Endothelial cell of umbilical vein (primary cell): ENCODE data around the gene EXO5. TPM values are rescaled to one million over a fixed set of nuclear protein-coding genes. Genes with fewer than 3 reads are reported as not detected.

Experiments used
- BruUV-seq: library from RNA; stranded (reverse); fragments of 400-500 nt; replicated peaks from 2 replicates; lab custom pipeline; 2021; lab: Mats Ljungman, UMichigan
- CTCF ChIA-PET: fragments of 300-600, 350-600 bp; sonication (Branson Sonifier 250); formaldehyde crosslinking; loops from one replicate; lab custom pipeline; 2021; ENCODE audit warnings: antibody characterized with exemption, inconsistent platforms; lab: Charles Lee
- POLR2A ChIA-PET: fragments of 300-600, 350-600 bp; sonication (Branson Sonifier 250); formaldehyde crosslinking; loops from one replicate; lab custom pipeline; 2021; ENCODE audit warnings: antibody characterized with exemption, inconsistent platforms; lab: Charles Lee
- DNase-seq: peaks from one replicate; pipeline ENCODE4 v3.0.0-alpha.2; 2011; ENCODE audit warnings: low read depth, low spot score
- FAIRE-seq: peaks from 2 replicates; lab custom pipeline; 2011; peaks lifted over from hg19 to GRCh38; lab: Jason Lieb, UNC
- H2AFZ ChIP-seq: 2 replicates; pipeline ENCODE4 v1.6.0; 2012; ENCODE audit warnings: low read depth, low read length, control low read depth, inconsistent platforms
- H3K27ac ChIP-seq: 2 replicates; pipeline ENCODE4 v1.5.1; 2011; ENCODE audit warnings: low read depth, mild to moderate bottlenecking, control low read depth, low read length, moderate library complexity; ENCODE audit not compliant: insufficient read depth
- H3K27me3 ChIP-seq, 2 experiments: 2 replicates each; pipeline versions ENCODE4 v1.6.0 to v1.6.1; 2011; ENCODE audit warnings: low read length in 2 of 2, mixed read lengths in 1 of 2; ENCODE audit not compliant: control insufficient read depth in 2 of 2, insufficient read depth in 2 of 2
- H3K36me3 ChIP-seq, 2 experiments: 2 replicates in 1 of 2; 3 replicates in 1 of 2; pipeline ENCODE4 v1.5.1; 2011; ENCODE audit warnings: low read length in 2 of 2, mild to moderate bottlenecking in 1 of 2, moderate library complexity in 1 of 2; ENCODE audit not compliant: control insufficient read depth in 2 of 2, insufficient read depth in 2 of 2; ENCODE audit errors: extremely low read depth in 1 of 2
- H3K4me1 ChIP-seq: 3 replicates; pipeline ENCODE4 v1.5.1; 2011; ENCODE audit warnings: mild to moderate bottlenecking, low read length; ENCODE audit not compliant: control insufficient read depth, insufficient read depth; ENCODE audit errors: extremely low read depth
- H3K4me2 ChIP-seq: 2 replicates; pipeline ENCODE4 v1.6.1; 2011; ENCODE audit warnings: low read length, control low read depth, mixed read lengths; ENCODE audit not compliant: insufficient read depth
- H3K4me3 ChIP-seq, 3 experiments: fragments of 200-600 bp in 1 of 3; sonication (generic), shearing (Covaris generic) in 1 of 3; replicated peaks in 1 of 3; 2 replicates each; pipeline ENCODE4 v1.5.1; 2011 to 2016; ENCODE audit warnings: control low read depth in 3 of 3, low read length in 3 of 3, mild to moderate bottlenecking in 2 of 3, inconsistent platforms in 1 of 3, low read depth in 1 of 3, moderate library complexity in 1 of 3; ENCODE audit not compliant: insufficient read depth in 1 of 3
- H3K79me2 ChIP-seq: 2 replicates; pipeline ENCODE4 v1.6.0; 2012; ENCODE audit warnings: low read length, inconsistent platforms; ENCODE audit not compliant: control insufficient read depth, insufficient read depth
- H3K9ac ChIP-seq: replicated peaks from 2 replicates; pipeline ENCODE3; 2011; ENCODE audit warnings: low read length, control low read depth; ENCODE audit not compliant: insufficient read depth; ENCODE audit errors: extremely low read depth
- H3K9me1 ChIP-seq: replicated peaks from 3 replicates; pipeline ENCODE4 v1.6.0; 2011; ENCODE audit warnings: mild to moderate bottlenecking, low read length; ENCODE audit not compliant: control insufficient read depth, insufficient read depth; ENCODE audit errors: extremely low read depth
- H3K9me3 ChIP-seq: replicated peaks from 2 replicates; pipeline ENCODE4 v1.5.1; 2012; ENCODE audit warnings: low read length, inconsistent platforms; ENCODE audit not compliant: control insufficient read depth, insufficient read depth
- H4K20me1 ChIP-seq: replicated peaks from 2 replicates; pipeline ENCODE3; 2011; ENCODE audit warnings: mild to moderate bottlenecking, low read length; ENCODE audit not compliant: control insufficient read depth, insufficient read depth; ENCODE audit errors: extremely low read depth
- CTCF ChIP-seq, 2 donors: IDR thresholded peaks; 1 replicate in 1 of 2; 2 replicates in 1 of 2; pipeline ENCODE4 v1.5.1; 2011; ENCODE audit warnings: low read length in 2 of 2, mild to moderate bottlenecking in 2 of 2, moderate library complexity in 2 of 2, control low read depth in 1 of 2, inconsistent platforms in 1 of 2, low read depth in 1 of 2; ENCODE audit not compliant: insufficient read depth in 1 of 2; ENCODE audit errors: extremely low read depth in 1 of 2
- EZH2 ChIP-seq: IDR thresholded peaks from 2 replicates; pipeline ENCODE4 v1.6.1; 2012; ENCODE audit warnings: borderline replicate concordance, low read depth, mild to moderate bottlenecking, moderate library complexity, low read length, inconsistent platforms; ENCODE audit not compliant: severe bottlenecking
- FOS ChIP-seq: IDR thresholded peaks from 2 replicates; pipeline ENCODE4 v1.6.1; 2011; ENCODE audit warnings: mild to moderate bottlenecking, low read length, moderate library complexity, borderline replicate concordance; ENCODE audit not compliant: insufficient read depth
- GATA2 ChIP-seq: IDR thresholded peaks from 2 replicates; pipeline ENCODE4 v1.7.0; 2011; ENCODE audit warnings: low read depth, mild to moderate bottlenecking, moderate library complexity, mixed read lengths, low read length; ENCODE audit not compliant: insufficient read length, insufficient read depth
- JUN ChIP-seq: IDR thresholded peaks from 2 replicates; pipeline ENCODE4 v1.6.1; 2011; ENCODE audit warnings: borderline replicate concordance, low read depth; ENCODE audit not compliant: insufficient read length, insufficient read depth
- MAX ChIP-seq: IDR thresholded peaks from 2 replicates; pipeline ENCODE4 v1.6.1; 2011; ENCODE audit not compliant: insufficient read depth, insufficient read length
- MYC ChIP-seq: IDR thresholded peaks from one replicate; pipeline ENCODE4 v1.6.1; 2011; ENCODE audit warnings: mild to moderate bottlenecking, low read depth, low read length
- POLR2A ChIP-seq: IDR thresholded peaks from 2 replicates; pipeline ENCODE4 v1.6.1; 2012; ENCODE audit warnings: low read depth, mild to moderate bottlenecking, control low read depth, low read length
- POLR2AphosphoS5 ChIP-seq: IDR thresholded peaks from 2 replicates; pipeline ENCODE4 v1.6.1; 2012; ENCODE audit warnings: low read depth, mild to moderate bottlenecking, control low read depth, low read length, moderate library complexity; ENCODE audit not compliant: insufficient read depth
- dilution Hi-C: fragments of 300-500 bp; cut with MboI; formaldehyde crosslinking; loops from one replicate; pipeline ENCODE4 v1.15.0; 2019; ENCODE audit warnings: low sequenced_read_pairs; ENCODE audit not compliant: extremely low pct_ligation_motif_present
- intact Hi-C: fragments of 100-400 bp; cut with micrococcal nuclease; formaldehyde crosslinking; loops from one replicate; pipeline ENCODE4 v1.10.0; 2022
- polyA plus RNA-seq, 4 experiments: library from polyadenylated mRNA; depleted of rRNA in 3 of 4; stranded (reverse) in 3 of 4; unstranded in 1 of 4; fragments of >200 nt; gene quantifications; 2 replicates each; pipeline versions ENCODE4 v1.2.1 to v1.2.3, GENCODE V29; 2011 to 2012; ENCODE audit warnings: missing spikeins in 1 of 4
- total RNA-seq: library from RNA; stranded (reverse); gene quantifications from 2 replicates; pipeline ENCODE4 v1.2.3, GENCODE V29; 2021

Gene EXO5
- total and polyA plus RNA-seq, 2 donors (not counting 3 experiments of a cell fraction or from before 2014, with no cell fraction given) = 7.0 to 13.0 TPM

DNA sequence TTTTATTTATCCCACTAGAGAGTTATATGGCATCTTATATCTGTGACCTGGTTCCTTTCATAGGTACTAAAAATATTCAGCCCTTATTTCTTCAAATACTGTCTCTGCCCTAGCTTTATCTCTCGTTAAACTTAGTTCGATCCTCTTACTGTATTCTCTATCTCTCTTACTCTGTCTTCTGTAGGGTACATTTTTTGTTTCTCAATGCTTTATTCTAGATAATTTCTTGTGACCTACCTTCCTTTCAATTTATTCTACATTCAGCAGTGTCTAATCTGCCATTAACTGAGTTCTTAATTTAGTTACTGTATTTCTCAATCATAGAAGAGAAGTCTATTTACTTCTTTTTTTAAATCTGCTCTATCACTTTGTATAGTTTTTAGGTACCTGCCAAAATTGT is 33.3 kb upstream of the EXO5 start:
- Histone ChIP-seq H3K9me1 (no peaks in the 10 kb centered on the region), H3K9ac (no peak overlapping the region), H4K20me1 (no peaks in the 10 kb centered on the region), H3K9me3 (no peaks in the 10 kb centered on the region), H3K4me3 (no peak overlapping the region), H3K79me2 (no peaks in the 10 kb centered on the region), H3K27ac (no peak overlapping the region), H2AFZ (no peak overlapping the region), H3K36me3 (no peaks in the 10 kb centered on the region), H3K27me3 (no peaks in the 10 kb centered on the region), H3K4me2 (no peak overlapping the region), H3K4me1 (peaks cover 12% of the 10 kb centered on the region)
- DNase-seq (no peak), FAIRE-seq (no peak)
- TF ChIP-seq CTCF (IDR thresholded peaks at IDR 0.05; ENCODE audit: extremely low read depth in 1 of 2, insufficient read depth in 1 of 2, low read depth in 1 of 2, low read length in 2 of 2) (no peak), POLR2A (no peak)
- no TSS peak for BruUV-seq
- POLR2A ChIA-PET = no interaction called here
- dilution Hi-C loops = no loop called here
- CTCF ChIA-PET = no interaction called here
- intact Hi-C loops = no loop called here

- no peaks in the 10 kb centered on the region for H3K36me3 ChIP-seq
- H3K4me2 ChIP-seq = peak within 1 kb of the TSS; percentile 95
- peak within 1 kb of the TSS; percentile 99 for H2AFZ ChIP-seq
- H3K9me3 ChIP-seq = no peaks in the 10 kb centered on the region
- H4K20me1 ChIP-seq = no peaks in the 10 kb centered on the region
- TSS peak; percentile 50 for BruUV-seq
- H3K27me3 ChIP-seq = no peaks in the 10 kb centered on the region
- H3K9me1 ChIP-seq = no peaks in the 10 kb centered on the region
- peak; percentile 62 for FAIRE-seq
- ChIA-PET POLR2A (interaction anchor here (1.2 kb wide), 1 partner anchor 31 kb away, joined by 4 read pairs; the partner anchor contains the start of gene EXO5), CTCF (interaction anchor here (1.1 to 3.1 kb wide), 5 partner anchors 26 to 55 kb away, joined by 3 to 18 read pairs (median 5); partner anchors contain the start of genes ZFP69B and ZNF684)
- peak within 1 kb of the TSS; percentile 40 to 95 (median 95) for H3K4me3 ChIP-seq
- H3K9ac ChIP-seq = peak within 1 kb of the TSS; percentile 74
- dilution Hi-C loops (no loop called here), intact Hi-C loops (loop anchor here (1.0 to 2.0 kb wide), 2 partner anchors 26 to 54 kb away; partner anchors contain the start of genes ZFP69B and ZNF684)
- TF ChIP-seq FOS (no peak), GATA2 (no peak), EZH2 (no peak), MAX (peak; percentile 4), POLR2AphosphoS5 (peak; percentile 78), JUN (no peak), CTCF (IDR thresholded peaks at IDR 0.05; ENCODE audit: extremely low read depth in 1 of 2, insufficient read depth in 1 of 2, low read depth in 1 of 2, low read length in 2 of 2) (no peak), MYC (no peak), POLR2A (peak; percentile 72)
- DNase-seq = peak; percentile 52
- H3K27ac ChIP-seq = peak within 1 kb of the TSS; percentile 28
- H3K79me2 ChIP-seq = no peaks in the 10 kb centered on the region
- peaks cover 12% of the 10 kb centered on the region for H3K4me1 ChIP-seq
Measured at GRCh38 chr1:40476924-40477677, 31.5 kb upstream of the EXO5 start, which contains the start of gene ZFP69. ZFP69 (plus strand) TSS chr1:40477290; CDS start chr1:40479362, 2,072 bp downstream.
